Liver (tissue), 9 donors: Measurements from ENCODE around the gene C2CD5. TPM values are rescaled to one million over a fixed set of nuclear protein-coding genes. Genes with fewer than 3 reads are reported as not detected.

Source experiments
- DNase-seq: peaks from one replicate; pipeline ENCODE4 v3.0.0-alpha.2; 2017; ENCODE audit warnings: low spot score
- H3K27ac ChIP-seq, 2 donors: one replicate each; pipeline ENCODE4 v1.7.0; 2013; ENCODE audit warnings: inconsistent platforms in 2 of 2, low read length in 2 of 2, control low read depth in 1 of 2, low read depth in 1 of 2, mild to moderate bottlenecking in 1 of 2
- H3K27me3 ChIP-seq, 4 donors: one replicate each; pipeline versions ENCODE4 v1.6.1 to v1.7.0; 2013; ENCODE audit warnings: low read length in 3 of 4, inconsistent platforms in 1 of 4, mild to moderate bottlenecking in 1 of 4, moderate library complexity in 1 of 4; ENCODE audit not compliant: control insufficient read depth in 4 of 4, insufficient read depth in 4 of 4
- H3K36me3 ChIP-seq, 4 donors: one replicate each; pipeline versions ENCODE4 v1.6.1 to v1.7.0; 2013; ENCODE audit warnings: low read length in 3 of 4, mild to moderate bottlenecking in 3 of 4, low read depth in 1 of 4, moderate library complexity in 1 of 4; ENCODE audit not compliant: control insufficient read depth in 4 of 4, insufficient read depth in 3 of 4
- H3K4me1 ChIP-seq, 4 donors: one replicate each; pipeline versions ENCODE4 v1.6.1 to v1.7.0; 2013; ENCODE audit warnings: low read length in 3 of 4, mild to moderate bottlenecking in 3 of 4, moderate library complexity in 1 of 4; ENCODE audit not compliant: control insufficient read depth in 4 of 4, insufficient read depth in 4 of 4
- H3K4me3 ChIP-seq, 3 donors: one replicate each; pipeline versions ENCODE4 v1.6.1 to v1.7.0; 2013; ENCODE audit warnings: low read length in 3 of 3, control low read depth in 1 of 3, low read depth in 1 of 3, mild to moderate bottlenecking in 1 of 3
- H3K9ac ChIP-seq, 2 donors: one replicate each; pipeline ENCODE4 v1.7.0; 2013; ENCODE audit warnings: low read length in 2 of 2, mild to moderate bottlenecking in 2 of 2, moderate library complexity in 2 of 2, control low read depth in 1 of 2, low read depth in 1 of 2
- H3K9me3 ChIP-seq, 4 donors: one replicate each; pipeline versions ENCODE4 v1.6.1 to v1.7.0; 2013; ENCODE audit warnings: low read length in 3 of 4; ENCODE audit not compliant: control insufficient read depth in 4 of 4
- EGR1 ChIP-seq, 2 donors: IDR thresholded peaks; 2 replicates each; pipeline ENCODE4 v1.6.1; 2016 to 2018; ENCODE audit warnings: antibody characterized with exemption in 2 of 2, low read depth in 2 of 2
- FOXA1 ChIP-seq: IDR thresholded peaks from 2 replicates; pipeline ENCODE4 v1.6.1; 2016; ENCODE audit warnings: antibody characterized with exemption
- FOXA2 ChIP-seq: IDR thresholded peaks from 2 replicates; pipeline ENCODE4 v1.6.1; 2016; ENCODE audit warnings: antibody characterized with exemption
- GABPA ChIP-seq, 2 donors: IDR thresholded peaks in 1 of 2; conservative IDR thresholded peaks in 1 of 2; 2 replicates each; pipeline ENCODE4 v1.6.1; 2016; ENCODE audit warnings: antibody characterized with exemption in 2 of 2, mild to moderate bottlenecking in 1 of 2, moderate library complexity in 1 of 2
- HNF4A ChIP-seq, 2 donors: conservative IDR thresholded peaks; 2 replicates each; pipeline ENCODE4 v1.6.1; 2016; ENCODE audit warnings: antibody characterized with exemption in 2 of 2, mild to moderate bottlenecking in 2 of 2
- HNF4G ChIP-seq: IDR thresholded peaks from 2 replicates; pipeline ENCODE4 v1.6.1; 2016; ENCODE audit warnings: antibody characterized with exemption
- JUND ChIP-seq, 2 donors: IDR thresholded peaks; 2 replicates each; pipeline ENCODE4 v1.6.1; 2016; ENCODE audit warnings: antibody characterized with exemption in 2 of 2
- NR2F2 ChIP-seq: IDR thresholded peaks from 2 replicates; pipeline ENCODE4 v1.6.1; 2016; ENCODE audit warnings: antibody characterized with exemption
- RAD21 ChIP-seq, 2 donors: IDR thresholded peaks; 2 replicates each; pipeline ENCODE4 v1.6.1; 2016; ENCODE audit warnings: antibody characterized with exemption in 2 of 2, mild to moderate bottlenecking in 2 of 2
- RXRA ChIP-seq, 2 donors: IDR thresholded peaks; 2 replicates each; pipeline ENCODE4 v1.6.1; 2017 to 2018; ENCODE audit warnings: antibody characterized with exemption in 2 of 2, mild to moderate bottlenecking in 1 of 2
- SP1 ChIP-seq: IDR thresholded peaks from 2 replicates; pipeline ENCODE4 v1.6.1; 2018; ENCODE audit warnings: antibody characterized with exemption, mild to moderate bottlenecking
- TAF1 ChIP-seq: conservative IDR thresholded peaks from 2 replicates; pipeline ENCODE4 v1.6.1; 2016; ENCODE audit warnings: antibody characterized with exemption, mild to moderate bottlenecking
- YY1 ChIP-seq: IDR thresholded peaks from 2 replicates; pipeline ENCODE4 v1.6.1; 2016; ENCODE audit warnings: antibody characterized with exemption, mild to moderate bottlenecking
- ZBTB33 ChIP-seq: IDR thresholded peaks from 2 replicates; pipeline ENCODE4 v1.6.1; 2016; ENCODE audit warnings: antibody characterized with exemption
- WGBS: extraction: QIAGEN DNeasy Blood & Tissue Kit; methylation state at CpG from one replicate; pipeline ENCODE4 v1.1.7; 2013; 5-methylcytosine and 5-hydroxymethylcytosine counted together
- polyA plus RNA-seq, 2 donors: library from polyadenylated mRNA; stranded (reverse) in 1 of 2; unstranded in 1 of 2; fragments of 200-250 nt in 1 of 2; fragments of >200 nt in 1 of 2; fragmentation: Nextera tagmentation in 1 of 2; extraction: Ambion mirVana in 1 of 2; gene quantifications; one replicate each; pipeline versions ENCODE4 v1.2.1 to v1.2.3, GENCODE V29; 2013 to 2015
- total RNA-seq, 2 donors: library from RNA; depleted of rRNA; stranded (reverse); fragments of >200 nt; gene quantifications; one replicate each; pipeline ENCODE4 v1.2.3, GENCODE V29; 2014
- TF ChIP-seq, protein P1 (sequence below): IDR thresholded peaks from 2 replicates; pipeline ENCODE4 v1.6.1; 2016; ENCODE audit warnings: antibody characterized with exemption
- TF ChIP-seq, protein P2 (sequence below): IDR thresholded peaks from 2 replicates; pipeline ENCODE4 v1.6.1; 2016; ENCODE audit warnings: antibody characterized with exemption, mild to moderate bottlenecking
- TF ChIP-seq, protein P3 (sequence below): IDR thresholded peaks from 2 replicates; pipeline ENCODE4 v1.6.1; 2016; ENCODE audit warnings: antibody characterized with exemption
- TF ChIP-seq, protein P4 (sequence below): fragments of 150-350 bp; IDR thresholded peaks from 2 replicates; pipeline ENCODE4 v1.5.1; 2017; ENCODE audit warnings: improper control_type of control experiment, low read depth, low read length; ENCODE audit not compliant: missing input control
- donor health status: healthy.
- donor health status: healthy.
- donor health status: healthy.
- donor health status: healthy.
- donor health status: healthy.

The C2CD5 gene
- total and polyA plus RNA-seq, 4 donors = 5.8 to 25.0 (median 13.2) TPM

DNA sequence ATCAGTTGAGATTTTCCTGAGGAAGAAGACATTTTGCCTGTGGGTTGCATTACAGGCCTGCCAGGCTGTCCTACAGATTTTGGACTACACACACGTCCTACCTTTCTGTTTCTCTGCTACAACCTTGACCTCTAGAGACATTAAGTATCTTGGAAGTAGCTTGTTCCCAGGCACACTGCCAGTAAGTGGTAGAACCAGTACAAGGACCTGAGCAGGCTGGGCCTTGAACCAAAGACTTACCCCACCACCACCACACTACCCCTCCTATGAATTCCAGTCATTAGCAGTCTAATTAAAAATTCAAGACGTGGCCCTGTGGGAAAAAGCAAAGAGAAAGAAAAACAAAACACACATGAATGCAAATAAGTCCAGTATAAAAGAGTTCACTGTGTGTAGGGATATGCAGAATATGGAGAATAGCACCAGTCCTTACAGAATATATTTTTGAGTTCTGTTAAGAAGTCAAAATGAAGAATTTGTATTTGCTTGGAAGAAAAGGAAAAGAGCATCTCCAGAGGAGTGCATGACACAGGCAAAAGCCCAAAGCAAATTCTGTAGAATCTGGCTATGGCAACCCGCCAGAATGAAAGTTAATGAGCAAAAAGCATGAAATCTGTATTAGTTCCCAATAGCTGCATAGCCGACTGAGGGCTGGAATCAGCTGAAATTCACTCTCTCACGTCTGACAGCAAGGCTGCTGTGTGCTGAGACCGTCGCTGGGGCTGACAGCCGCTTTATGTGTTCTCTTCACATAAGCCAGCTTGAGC is 135.5 kb downstream of the C2CD5 start:
- 60% methylated on average over 8 of the region's 8 CpGs for WGBS
- DNase-seq = no peak
- H3K27me3 ChIP-seq = peaks cover 0 to 4% (median 0%) of the 10 kb centered on the region in 4 donors
- no peaks in the 10 kb centered on the region for H3K4me1 ChIP-seq
- H3K9ac ChIP-seq = no peak overlapping the region
- TF ChIP-seq, protein P1, sequence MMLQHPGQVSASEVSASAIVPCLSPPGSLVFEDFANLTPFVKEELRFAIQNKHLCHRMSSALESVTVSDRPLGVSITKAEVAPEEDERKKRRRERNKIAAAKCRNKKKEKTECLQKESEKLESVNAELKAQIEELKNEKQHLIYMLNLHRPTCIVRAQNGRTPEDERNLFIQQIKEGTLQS = no peak
- no peak for TF ChIP-seq NR2F2
- TF ChIP-seq SP1 = no peak
- TF ChIP-seq, protein P2, sequence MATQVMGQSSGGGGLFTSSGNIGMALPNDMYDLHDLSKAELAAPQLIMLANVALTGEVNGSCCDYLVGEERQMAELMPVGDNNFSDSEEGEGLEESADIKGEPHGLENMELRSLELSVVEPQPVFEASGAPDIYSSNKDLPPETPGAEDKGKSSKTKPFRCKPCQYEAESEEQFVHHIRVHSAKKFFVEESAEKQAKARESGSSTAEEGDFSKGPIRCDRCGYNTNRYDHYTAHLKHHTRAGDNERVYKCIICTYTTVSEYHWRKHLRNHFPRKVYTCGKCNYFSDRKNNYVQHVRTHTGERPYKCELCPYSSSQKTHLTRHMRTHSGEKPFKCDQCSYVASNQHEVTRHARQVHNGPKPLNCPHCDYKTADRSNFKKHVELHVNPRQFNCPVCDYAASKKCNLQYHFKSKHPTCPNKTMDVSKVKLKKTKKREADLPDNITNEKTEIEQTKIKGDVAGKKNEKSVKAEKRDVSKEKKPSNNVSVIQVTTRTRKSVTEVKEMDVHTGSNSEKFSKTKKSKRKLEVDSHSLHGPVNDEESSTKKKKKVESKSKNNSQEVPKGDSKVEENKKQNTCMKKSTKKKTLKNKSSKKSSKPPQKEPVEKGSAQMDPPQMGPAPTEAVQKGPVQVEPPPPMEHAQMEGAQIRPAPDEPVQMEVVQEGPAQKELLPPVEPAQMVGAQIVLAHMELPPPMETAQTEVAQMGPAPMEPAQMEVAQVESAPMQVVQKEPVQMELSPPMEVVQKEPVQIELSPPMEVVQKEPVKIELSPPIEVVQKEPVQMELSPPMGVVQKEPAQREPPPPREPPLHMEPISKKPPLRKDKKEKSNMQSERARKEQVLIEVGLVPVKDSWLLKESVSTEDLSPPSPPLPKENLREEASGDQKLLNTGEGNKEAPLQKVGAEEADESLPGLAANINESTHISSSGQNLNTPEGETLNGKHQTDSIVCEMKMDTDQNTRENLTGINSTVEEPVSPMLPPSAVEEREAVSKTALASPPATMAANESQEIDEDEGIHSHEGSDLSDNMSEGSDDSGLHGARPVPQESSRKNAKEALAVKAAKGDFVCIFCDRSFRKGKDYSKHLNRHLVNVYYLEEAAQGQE = no peak
- TF ChIP-seq RXRA (IDR thresholded peaks at IDR 0.05) = no peak
- no peak for TF ChIP-seq RAD21 (IDR thresholded peaks at IDR 0.05)
- TF ChIP-seq HNF4G = no peak
- TF ChIP-seq, protein P3, sequence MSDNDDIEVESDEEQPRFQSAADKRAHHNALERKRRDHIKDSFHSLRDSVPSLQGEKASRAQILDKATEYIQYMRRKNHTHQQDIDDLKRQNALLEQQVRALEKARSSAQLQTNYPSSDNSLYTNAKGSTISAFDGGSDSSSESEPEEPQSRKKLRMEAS = no peak
- TF ChIP-seq GABPA (IDR thresholded peaks at IDR 0.05 in 1 of 2, conservative IDR thresholded peaks at IDR 0.05 in 1 of 2) = no peak
- TF ChIP-seq FOXA2 = no peak
- no peak for TF ChIP-seq TAF1
- no peak for TF ChIP-seq FOXA1
- no peak for TF ChIP-seq HNF4A (conservative IDR thresholded peaks at IDR 0.05)
- no peak for TF ChIP-seq JUND (IDR thresholded peaks at IDR 0.05)
- TF ChIP-seq, protein P4, sequence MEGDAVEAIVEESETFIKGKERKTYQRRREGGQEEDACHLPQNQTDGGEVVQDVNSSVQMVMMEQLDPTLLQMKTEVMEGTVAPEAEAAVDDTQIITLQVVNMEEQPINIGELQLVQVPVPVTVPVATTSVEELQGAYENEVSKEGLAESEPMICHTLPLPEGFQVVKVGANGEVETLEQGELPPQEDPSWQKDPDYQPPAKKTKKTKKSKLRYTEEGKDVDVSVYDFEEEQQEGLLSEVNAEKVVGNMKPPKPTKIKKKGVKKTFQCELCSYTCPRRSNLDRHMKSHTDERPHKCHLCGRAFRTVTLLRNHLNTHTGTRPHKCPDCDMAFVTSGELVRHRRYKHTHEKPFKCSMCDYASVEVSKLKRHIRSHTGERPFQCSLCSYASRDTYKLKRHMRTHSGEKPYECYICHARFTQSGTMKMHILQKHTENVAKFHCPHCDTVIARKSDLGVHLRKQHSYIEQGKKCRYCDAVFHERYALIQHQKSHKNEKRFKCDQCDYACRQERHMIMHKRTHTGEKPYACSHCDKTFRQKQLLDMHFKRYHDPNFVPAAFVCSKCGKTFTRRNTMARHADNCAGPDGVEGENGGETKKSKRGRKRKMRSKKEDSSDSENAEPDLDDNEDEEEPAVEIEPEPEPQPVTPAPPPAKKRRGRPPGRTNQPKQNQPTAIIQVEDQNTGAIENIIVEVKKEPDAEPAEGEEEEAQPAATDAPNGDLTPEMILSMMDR = no peak
- TF ChIP-seq YY1 = no peak
- TF ChIP-seq ZBTB33 = no peak
- no peak for TF ChIP-seq EGR1 (IDR thresholded peaks at IDR 0.05; ENCODE audit: low read depth in 2 of 2)
- no peaks in the 10 kb centered on the region for H3K9me3 ChIP-seq
- H3K4me3 ChIP-seq = no peak overlapping the region
- H3K27ac ChIP-seq = no peak overlapping the region
- no peaks in the 10 kb centered on the region for H3K36me3 ChIP-seq
